Measurements from ENCODE around the gene GOSR1.
"Not testable (repeated sequence)": the region's sequence is repeated elsewhere in the genome, so short reads cannot be mapped to it uniquely, and the experiment has no call there.

Gene GOSR1

GRCh38 chr17:30566516-30567225 is 89.5 kb downstream of the GOSR1 start:
- not testable (repeated sequence) for H3K9ac ChIP-seq (ENCODE audit: low read depth in 1 of 2, low read length in 2 of 2); H3K9me3 ChIP-seq (ENCODE audit: control insufficient read depth in 2 of 2, low read length in 2 of 2); H3K27me3 ChIP-seq (ENCODE audit: control insufficient read depth in 2 of 2, insufficient read depth in 2 of 2, low read length in 2 of 2)

GRCh38 chr17:30567231-30568116 is 90.3 kb downstream of the GOSR1 start:
- H3K27ac ChIP-seq (ENCODE audit: low read depth in 2 of 2, low read length in 2 of 2), result no peak overlapping the region
- no peak overlapping the region for H3K4me3 ChIP-seq (ENCODE audit: low read length in 2 of 2)
- H3K4me1 ChIP-seq (ENCODE audit: control insufficient read depth in 2 of 2, insufficient read depth in 2 of 2, low read length in 2 of 2), result no peaks in the 10 kb centered on the region
- no peaks in the 10 kb centered on the region for H3K9me3 ChIP-seq (ENCODE audit: control insufficient read depth in 2 of 2, low read length in 2 of 2)
- no peak overlapping the region for H3K9ac ChIP-seq (ENCODE audit: low read depth in 1 of 2, low read length in 2 of 2)
- H3K36me3 ChIP-seq (ENCODE audit: control insufficient read depth in 2 of 2, insufficient read depth in 2 of 2, low read length in 2 of 2), result no peaks in the 10 kb centered on the region
- peaks cover 0 to 8% of the 10 kb centered on the region in 2 donors for H3K27me3 ChIP-seq (ENCODE audit: control insufficient read depth in 2 of 2, insufficient read depth in 2 of 2, low read length in 2 of 2)

More at GRCh38 chr17:30566516-30567225, 89.5 kb downstream of the GOSR1 start:
- not testable (repeated sequence) for H3K36me3 ChIP-seq (ENCODE audit: control insufficient read depth in 2 of 2, insufficient read depth in 2 of 2, low read length in 2 of 2); H3K27ac ChIP-seq (ENCODE audit: low read depth in 2 of 2, low read length in 2 of 2); H3K4me1 ChIP-seq (ENCODE audit: control insufficient read depth in 2 of 2, insufficient read depth in 2 of 2, low read length in 2 of 2); H3K4me3 ChIP-seq (ENCODE audit: low read length in 2 of 2)

- no peak overlapping the region for H3K27ac ChIP-seq (ENCODE audit: low read depth in 2 of 2, low read length in 2 of 2)
- H3K9ac ChIP-seq (ENCODE audit: low read depth in 1 of 2, low read length in 2 of 2), result no peak overlapping the region
- no peaks in the 10 kb centered on the region for H3K4me1 ChIP-seq (ENCODE audit: control insufficient read depth in 2 of 2, insufficient read depth in 2 of 2, low read length in 2 of 2)
- H3K36me3 ChIP-seq (ENCODE audit: control insufficient read depth in 2 of 2, insufficient read depth in 2 of 2, low read length in 2 of 2), result no peaks in the 10 kb centered on the region
- peaks cover 0 to 8% of the 10 kb centered on the region in 2 donors for H3K27me3 ChIP-seq (ENCODE audit: control insufficient read depth in 2 of 2, insufficient read depth in 2 of 2, low read length in 2 of 2)
- no peak overlapping the region for H3K4me3 ChIP-seq (ENCODE audit: low read length in 2 of 2)
- no peaks in the 10 kb centered on the region for H3K9me3 ChIP-seq (ENCODE audit: control insufficient read depth in 2 of 2, low read length in 2 of 2)
Measured at GRCh38 chr17:30568117-30568430, 90.9 kb downstream of the GOSR1 start.

- H3K4me1 ChIP-seq (ENCODE audit: control insufficient read depth in 2 of 2, insufficient read depth in 2 of 2, low read length in 2 of 2); H3K9me3 ChIP-seq (ENCODE audit: control insufficient read depth in 2 of 2, low read length in 2 of 2); H3K36me3 ChIP-seq (ENCODE audit: control insufficient read depth in 2 of 2, insufficient read depth in 2 of 2, low read length in 2 of 2); H3K4me3 ChIP-seq (ENCODE audit: low read length in 2 of 2); H3K9ac ChIP-seq (ENCODE audit: low read depth in 1 of 2, low read length in 2 of 2); H3K27ac ChIP-seq (ENCODE audit: low read depth in 2 of 2, low read length in 2 of 2); H3K27me3 ChIP-seq (ENCODE audit: control insufficient read depth in 2 of 2, insufficient read depth in 2 of 2, low read length in 2 of 2): not testable (repeated sequence)
Measured at GRCh38 chr17:30569531-30570175, 92.4 kb downstream of the GOSR1 start.

- Histone ChIP-seq H3K27ac (ENCODE audit: low read depth in 2 of 2, low read length in 2 of 2) (no peak overlapping the region), H3K27me3 (ENCODE audit: control insufficient read depth in 2 of 2, insufficient read depth in 2 of 2, low read length in 2 of 2) (peaks cover 0 to 8% of the 10 kb centered on the region in 2 donors), H3K36me3 (ENCODE audit: control insufficient read depth in 2 of 2, insufficient read depth in 2 of 2, low read length in 2 of 2) (no peaks in the 10 kb centered on the region), H3K9me3 (ENCODE audit: control insufficient read depth in 2 of 2, low read length in 2 of 2) (no peaks in the 10 kb centered on the region), H3K9ac (ENCODE audit: low read depth in 1 of 2, low read length in 2 of 2) (no peak overlapping the region), H3K4me3 (ENCODE audit: low read length in 2 of 2) (no peak overlapping the region), H3K4me1 (ENCODE audit: control insufficient read depth in 2 of 2, insufficient read depth in 2 of 2, low read length in 2 of 2) (no peaks in the 10 kb centered on the region)
Measured at GRCh38 chr17:30570191-30570590, 93.0 kb downstream of the GOSR1 start.

- H3K4me3 ChIP-seq (ENCODE audit: low read length in 2 of 2), result no peak overlapping the region
- no peaks in the 10 kb centered on the region for H3K36me3 ChIP-seq (ENCODE audit: control insufficient read depth in 2 of 2, insufficient read depth in 2 of 2, low read length in 2 of 2)
- H3K27me3 ChIP-seq (ENCODE audit: control insufficient read depth in 2 of 2, insufficient read depth in 2 of 2, low read length in 2 of 2), result peaks cover 0 to 8% of the 10 kb centered on the region in 2 donors
- no peaks in the 10 kb centered on the region for H3K9me3 ChIP-seq (ENCODE audit: control insufficient read depth in 2 of 2, low read length in 2 of 2)
- no peak overlapping the region for H3K27ac ChIP-seq (ENCODE audit: low read depth in 2 of 2, low read length in 2 of 2)
- H3K9ac ChIP-seq (ENCODE audit: low read depth in 1 of 2, low read length in 2 of 2), result no peak overlapping the region
- no peaks in the 10 kb centered on the region for H3K4me1 ChIP-seq (ENCODE audit: control insufficient read depth in 2 of 2, insufficient read depth in 2 of 2, low read length in 2 of 2)
Measured at GRCh38 chr17:30570596-30571265, 93.5 kb downstream of the GOSR1 start.

- not testable (repeated sequence) for H3K27me3 ChIP-seq (ENCODE audit: control insufficient read depth in 2 of 2, insufficient read depth in 2 of 2, low read length in 2 of 2); H3K4me3 ChIP-seq (ENCODE audit: low read length in 2 of 2); H3K27ac ChIP-seq (ENCODE audit: low read depth in 2 of 2, low read length in 2 of 2); H3K9ac ChIP-seq (ENCODE audit: low read depth in 1 of 2, low read length in 2 of 2); H3K4me1 ChIP-seq (ENCODE audit: control insufficient read depth in 2 of 2, insufficient read depth in 2 of 2, low read length in 2 of 2); H3K9me3 ChIP-seq (ENCODE audit: control insufficient read depth in 2 of 2, low read length in 2 of 2); H3K36me3 ChIP-seq (ENCODE audit: control insufficient read depth in 2 of 2, insufficient read depth in 2 of 2, low read length in 2 of 2)
Measured at GRCh38 chr17:30571404-30571803, 94.2 kb downstream of the GOSR1 start.

- Histone ChIP-seq H3K4me3 (ENCODE audit: low read length in 2 of 2) (no peak overlapping the region), H3K27ac (ENCODE audit: low read depth in 2 of 2, low read length in 2 of 2) (no peak overlapping the region), H3K4me1 (ENCODE audit: control insufficient read depth in 2 of 2, insufficient read depth in 2 of 2, low read length in 2 of 2) (no peaks in the 10 kb centered on the region), H3K9ac (ENCODE audit: low read depth in 1 of 2, low read length in 2 of 2) (no peak overlapping the region), H3K27me3 (ENCODE audit: control insufficient read depth in 2 of 2, insufficient read depth in 2 of 2, low read length in 2 of 2) (no peaks in the 10 kb centered on the region), H3K36me3 (ENCODE audit: control insufficient read depth in 2 of 2, insufficient read depth in 2 of 2, low read length in 2 of 2) (no peaks in the 10 kb centered on the region), H3K9me3 (ENCODE audit: control insufficient read depth in 2 of 2, low read length in 2 of 2) (no peaks in the 10 kb centered on the region)
Measured at GRCh38 chr17:30571921-30572320, 94.7 kb downstream of the GOSR1 start.

GRCh38 chr17:30572651-30573554 is 95.7 kb downstream of the GOSR1 start:
- H3K4me1 ChIP-seq (ENCODE audit: control insufficient read depth in 2 of 2, insufficient read depth in 2 of 2, low read length in 2 of 2); H3K9ac ChIP-seq (ENCODE audit: low read depth in 1 of 2, low read length in 2 of 2); H3K27ac ChIP-seq (ENCODE audit: low read depth in 2 of 2, low read length in 2 of 2); H3K27me3 ChIP-seq (ENCODE audit: control insufficient read depth in 2 of 2, insufficient read depth in 2 of 2, low read length in 2 of 2); H3K9me3 ChIP-seq (ENCODE audit: control insufficient read depth in 2 of 2, low read length in 2 of 2); H3K4me3 ChIP-seq (ENCODE audit: low read length in 2 of 2); H3K36me3 ChIP-seq (ENCODE audit: control insufficient read depth in 2 of 2, insufficient read depth in 2 of 2, low read length in 2 of 2): not testable (repeated sequence)

All from mucosa of rectum (tissue), 2 donors.